HG03520 (cell line): Measurements from ENCODE around the gene TMEM63C.
"Not testable (repeated sequence)": the region's sequence is repeated elsewhere in the genome, so short reads cannot be mapped to it uniquely, and the experiment has no call there.

Experiments used
- ATAC-seq: cut with Tn5 transposase; IDR thresholded peaks from one replicate; pipeline ENCODE4 v1.9.1; 2021; ENCODE audit warnings: mild to moderate bottlenecking, moderate library complexity; ENCODE audit not compliant: unreplicated experiment

TMEM63C gene

DNA sequence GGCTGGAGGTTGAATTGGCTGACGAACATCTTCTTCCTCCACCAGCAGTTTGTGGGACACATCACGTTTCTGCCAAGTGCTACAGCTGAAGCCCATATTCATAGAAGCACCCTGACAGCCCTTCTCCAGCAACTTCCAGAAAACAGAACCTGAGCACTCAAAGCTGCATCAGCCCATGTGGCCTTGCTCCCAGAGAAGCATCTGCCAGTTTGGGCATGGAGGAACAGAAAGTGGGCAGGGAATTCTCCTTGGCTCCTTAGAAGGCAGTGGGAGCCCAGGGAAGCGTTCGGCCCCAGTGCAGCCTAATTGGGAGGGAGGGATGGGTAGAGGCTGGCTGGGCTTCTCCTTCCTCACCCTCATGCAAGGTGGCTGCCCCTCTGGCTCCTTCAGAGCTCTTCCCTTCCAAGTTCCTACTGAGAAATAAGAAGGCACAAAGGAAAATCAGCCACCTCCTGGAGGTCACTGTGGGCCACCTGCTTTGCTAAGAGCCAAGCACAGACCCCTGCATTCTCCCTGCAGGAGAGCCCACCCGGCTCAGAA lies 93.5 kb downstream of the TMEM63C start:
- ATAC-seq = no peak

GRCh38 chr14:77275601-77276017 lies 94.0 kb downstream of the TMEM63C start:
- ATAC-seq = no peak

DNA sequence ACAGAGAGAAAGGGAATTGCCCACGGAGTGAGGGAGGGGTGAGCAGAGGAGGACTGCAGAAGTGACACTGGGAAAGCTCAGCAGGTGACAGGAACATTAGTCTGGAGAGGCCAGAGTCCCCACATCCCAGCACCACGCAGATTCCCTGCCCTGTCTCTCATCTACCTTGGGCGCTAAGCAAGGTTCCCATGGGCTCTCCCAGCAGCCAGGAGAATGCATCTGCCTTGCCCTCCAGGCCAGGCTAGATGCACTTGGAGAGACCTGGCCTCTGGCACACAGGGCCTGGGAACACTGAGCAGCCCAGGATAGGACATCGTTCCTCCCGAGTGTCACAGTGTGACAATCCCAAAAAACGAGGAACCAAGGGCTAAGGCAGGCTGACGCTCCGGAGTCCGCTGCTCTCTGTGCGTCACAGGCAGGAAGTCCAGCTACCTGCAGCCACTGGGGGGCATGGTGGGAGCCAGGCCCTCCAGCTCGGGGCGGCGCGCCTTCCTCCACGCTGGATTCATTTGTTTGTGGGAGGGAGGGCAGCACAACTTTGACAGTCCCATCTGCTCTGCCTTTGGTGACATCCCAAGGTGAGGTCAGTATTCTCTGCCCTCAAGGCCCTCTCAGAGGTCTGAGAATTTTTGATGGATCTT lies 94.8 kb downstream of the TMEM63C start:
- ATAC-seq = no peak

DNA sequence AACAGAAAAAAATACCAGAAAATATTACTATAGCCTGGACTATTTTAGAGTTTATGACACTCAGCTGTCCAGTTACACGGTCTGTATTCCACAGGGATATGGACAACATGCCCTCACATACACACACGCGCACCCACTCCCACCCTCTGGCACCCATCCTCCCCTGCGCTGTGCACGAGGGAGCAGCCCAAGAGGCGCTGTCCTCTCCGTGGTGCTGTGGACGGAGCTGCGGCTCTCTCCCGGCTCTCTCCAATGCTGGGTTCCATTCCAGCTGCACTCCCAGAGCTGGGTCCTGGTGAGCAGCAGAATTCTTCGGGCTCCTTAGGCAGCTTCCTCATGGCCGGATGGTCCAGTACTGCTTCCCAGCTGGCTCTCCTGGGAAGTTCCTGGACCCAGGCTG lies 95.4 kb downstream of the TMEM63C start:
- no peak for ATAC-seq

DNA sequence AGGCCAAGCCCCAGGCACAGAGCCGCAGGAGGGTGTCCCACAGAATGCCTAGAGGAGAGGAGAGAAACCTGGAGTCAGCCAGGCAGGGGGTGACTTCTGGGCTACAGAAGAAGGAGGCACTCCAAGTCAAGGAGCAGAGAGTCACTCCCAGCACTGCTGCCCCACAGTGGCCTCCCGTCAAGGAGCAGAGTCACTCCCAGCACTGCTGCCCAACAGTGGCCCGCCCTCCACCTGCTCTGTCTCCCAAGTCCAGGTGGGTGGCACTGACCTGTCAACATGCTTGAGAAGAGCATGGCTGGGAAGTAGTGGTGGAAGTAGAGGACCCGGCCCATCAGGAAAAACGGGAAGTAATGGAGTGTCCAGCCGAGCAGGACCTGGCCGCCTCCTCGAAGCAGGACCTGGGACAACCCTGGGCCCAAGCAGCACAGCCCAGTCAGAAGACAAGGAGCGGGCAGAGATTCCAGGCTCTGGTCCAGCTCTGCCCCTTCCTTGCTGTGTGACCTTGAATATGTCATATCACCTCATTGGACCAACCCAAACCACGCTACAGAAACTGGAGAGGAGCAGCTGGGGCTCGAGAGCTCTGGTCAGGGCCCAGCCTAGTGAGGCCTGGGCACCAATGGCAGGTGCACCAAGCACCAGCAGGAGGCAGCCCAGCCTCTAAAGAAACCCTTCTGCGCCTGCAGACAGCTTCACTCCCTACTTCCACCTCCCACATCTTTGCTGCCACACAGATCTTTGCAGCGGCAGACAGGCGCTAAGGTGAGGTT lies 97.0 kb downstream of the TMEM63C start:
- no peak for ATAC-seq

- no peak for ATAC-seq
These were observed 98.1 kb downstream of the TMEM63C start for GRCh38 chr14:77279719-77280118.

DNA sequence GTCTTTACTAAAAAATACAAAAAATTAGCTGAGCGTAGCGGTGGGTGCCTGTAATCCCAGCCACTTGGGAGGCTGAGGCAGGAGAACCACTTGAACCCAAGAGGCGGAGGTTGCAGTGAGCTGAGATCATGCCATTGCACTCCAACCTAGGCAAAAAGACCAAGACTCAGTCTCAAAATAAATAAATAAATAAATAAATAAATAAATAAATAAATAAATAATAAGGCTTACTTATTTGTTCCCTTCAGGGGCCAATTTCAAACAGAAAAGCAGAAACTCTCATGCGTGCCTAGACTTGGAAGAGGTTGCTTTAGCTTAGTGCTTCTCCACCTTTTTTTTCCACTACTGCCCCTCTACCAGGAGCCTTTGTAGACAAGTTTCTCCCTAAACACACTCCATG lies 99.3 kb downstream of the TMEM63C start:
- not testable (repeated sequence) for ATAC-seq

DNA sequence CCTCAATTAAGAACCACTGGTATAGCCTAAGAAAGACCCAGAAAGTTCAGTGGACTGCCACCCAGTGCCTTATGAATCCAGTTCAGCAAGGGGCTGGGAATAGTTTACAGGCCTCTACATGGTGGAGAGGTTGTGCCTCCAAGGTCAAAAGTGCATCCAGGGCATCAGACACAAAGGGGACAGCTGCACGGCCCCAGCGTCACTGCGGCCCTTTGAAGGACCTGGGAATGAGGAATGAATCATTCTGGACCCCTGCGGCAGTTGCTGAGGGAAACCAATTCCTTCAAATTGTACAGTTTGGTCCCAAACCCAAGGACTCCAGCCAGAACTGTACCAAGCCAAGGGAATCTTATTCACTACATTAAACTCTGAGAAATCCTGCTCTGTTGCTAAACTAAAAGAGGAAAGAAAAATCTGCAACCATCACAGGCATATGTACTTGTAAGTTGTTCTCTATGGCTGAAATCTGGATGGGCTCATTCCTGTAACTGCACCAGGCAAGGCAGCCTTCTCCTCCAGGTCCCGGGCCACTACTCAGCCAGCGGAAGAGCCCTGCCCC lies 100.3 kb downstream of the TMEM63C start:
- no peak for ATAC-seq

DNA sequence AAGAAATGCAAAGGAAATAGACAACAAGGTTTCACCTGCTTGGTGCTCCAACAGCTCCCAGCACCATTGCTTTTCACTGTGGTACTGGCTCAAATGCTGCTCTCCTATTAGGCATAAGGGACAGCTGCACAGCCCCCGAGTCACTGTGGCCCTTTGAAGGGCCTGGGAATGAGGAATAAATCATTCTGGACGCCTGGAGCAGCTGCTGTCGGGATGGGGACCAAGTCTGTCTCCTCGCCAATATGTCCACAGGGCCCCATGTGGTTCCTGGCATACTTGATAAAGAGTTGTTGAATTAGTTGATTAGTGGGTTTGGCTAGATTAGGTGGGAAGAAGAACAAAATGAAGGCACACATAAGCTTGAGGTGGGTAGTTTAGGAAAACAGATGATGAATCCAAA lies 102.5 kb downstream of the TMEM63C start:
- ATAC-seq = no peak

- no peak for ATAC-seq
These were observed 102.9 kb downstream of the TMEM63C start for GRCh38 chr14:77284466-77284865.

DNA sequence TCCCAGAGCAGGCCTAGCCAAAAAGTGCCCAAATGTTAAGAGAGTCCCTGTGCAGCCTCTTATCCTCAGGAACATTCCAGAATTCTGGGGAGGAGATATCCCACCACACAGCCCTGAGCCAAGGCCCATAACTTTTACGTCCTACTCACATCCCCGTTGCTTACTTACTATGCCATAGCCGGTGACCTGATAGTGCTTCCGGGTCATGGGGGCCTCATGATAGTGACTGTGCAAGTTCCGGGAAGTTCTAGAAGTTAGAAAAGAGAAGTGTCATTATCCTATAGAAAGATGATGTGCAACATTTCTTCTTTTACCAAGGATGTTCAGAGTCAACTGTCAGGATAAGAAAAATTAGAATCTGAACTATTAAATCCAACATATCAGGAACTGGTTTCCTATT lies 105.0 kb downstream of the TMEM63C start:
- ATAC-seq = no peak

- no peak for ATAC-seq
These were observed 109.1 kb downstream of the TMEM63C start for GRCh38 chr14:77290705-77291104.

DNA sequence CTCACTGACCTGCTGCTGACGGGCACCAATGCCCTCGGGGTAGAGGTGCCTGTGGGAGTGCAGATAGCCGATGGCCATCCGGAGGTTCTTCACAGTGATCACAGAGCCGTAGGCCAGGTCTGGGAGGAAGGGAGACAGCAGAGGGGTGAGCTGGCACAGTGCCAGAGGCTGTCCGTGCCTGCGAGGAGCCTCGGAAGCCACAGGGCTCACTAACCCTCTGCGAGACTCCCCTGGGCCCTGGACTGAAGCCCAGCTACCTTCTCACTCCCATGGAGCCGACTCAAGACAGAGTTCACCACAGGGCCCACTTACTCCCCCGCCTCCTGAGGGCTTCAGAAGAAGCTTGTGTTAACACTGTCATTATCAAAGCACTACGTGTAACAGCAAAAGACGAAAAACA lies 114.6 kb downstream of the TMEM63C start:
- ATAC-seq = no peak

- no peak for ATAC-seq
These were observed 115.3 kb downstream of the TMEM63C start for GRCh38 chr14:77296906-77297305.

DNA sequence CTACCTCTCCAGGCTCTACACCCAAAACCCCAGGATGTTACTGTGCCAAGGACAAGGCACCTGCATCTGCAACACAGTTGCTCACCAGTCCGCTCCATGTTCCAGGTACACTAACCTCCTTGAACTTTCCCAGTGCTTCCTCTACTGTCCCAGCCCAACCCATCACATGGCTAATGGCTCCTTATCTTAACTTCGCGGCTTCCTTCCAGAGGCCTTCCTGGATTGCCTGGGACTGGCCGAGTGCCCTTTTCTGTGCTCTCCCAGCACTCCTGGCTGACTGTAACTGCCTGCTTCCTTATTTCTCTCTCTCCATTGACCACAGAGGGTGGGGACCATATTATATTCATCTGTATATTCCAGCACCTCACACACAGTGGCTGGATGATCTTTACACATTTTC lies 118.2 kb downstream of the TMEM63C start:
- no peak for ATAC-seq

DNA sequence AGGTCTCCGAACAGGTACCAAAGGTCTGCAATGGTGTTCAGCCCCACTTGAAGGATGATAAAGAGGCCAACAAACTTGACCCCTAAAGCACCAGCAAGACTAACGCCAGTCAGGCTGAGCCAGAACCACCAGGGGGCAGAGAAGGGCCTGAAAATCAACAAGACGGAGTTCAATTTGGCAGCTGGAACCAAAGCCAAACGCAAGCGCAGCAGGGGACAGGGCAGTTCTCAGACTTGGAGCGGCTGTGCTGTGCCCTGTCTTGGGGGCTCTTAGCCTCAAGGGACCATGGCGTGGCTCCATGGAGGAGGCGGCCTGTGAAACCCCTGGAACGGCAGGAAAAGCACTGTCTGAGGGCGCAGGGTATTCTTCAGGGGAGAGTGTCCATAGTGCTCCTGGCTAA lies 119.5 kb downstream of the TMEM63C start:
- ATAC-seq = no peak

- no peak for ATAC-seq
These were observed 121.3 kb downstream of the TMEM63C start for GRCh38 chr14:77302926-77303325.

DNA sequence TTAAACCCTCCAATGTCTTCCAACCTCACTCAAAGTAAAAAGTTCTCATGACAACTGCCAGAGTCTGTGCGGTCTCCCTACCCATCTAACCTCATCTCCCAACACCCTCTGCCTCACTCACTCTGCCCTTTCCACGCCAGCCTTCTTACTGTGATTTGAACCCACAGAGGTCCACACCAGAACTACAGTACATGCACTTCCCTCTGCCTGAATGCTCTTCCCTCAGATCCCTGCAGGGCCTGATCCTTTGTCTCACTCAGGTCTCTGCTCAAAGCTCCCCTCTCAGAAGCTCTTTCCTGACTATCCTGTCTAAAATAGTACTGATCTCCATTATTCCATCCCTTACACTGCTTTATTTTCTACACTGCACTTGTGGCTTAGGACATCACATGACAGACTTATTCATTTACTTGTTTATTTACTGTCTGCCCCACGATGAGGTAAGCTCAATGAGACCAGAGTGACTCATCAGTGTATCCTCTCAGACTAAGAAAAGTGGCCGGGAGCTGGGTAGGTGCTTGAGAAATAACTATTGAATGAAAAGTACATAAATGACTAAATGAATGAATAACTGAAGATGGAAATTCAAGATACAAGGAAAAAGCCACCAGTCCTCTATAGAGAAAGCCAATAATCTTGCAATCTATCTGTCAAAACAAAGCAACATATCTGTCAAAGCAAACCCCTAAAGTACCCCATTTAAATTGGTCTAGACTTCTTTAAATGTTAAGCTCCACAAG lies 122.0 kb downstream of the TMEM63C start:
- ATAC-seq = no peak

GRCh38 chr14:77305696-77306095 lies 124.1 kb downstream of the TMEM63C start:
- no peak for ATAC-seq

GRCh38 chr14:77306416-77306815 lies 124.8 kb downstream of the TMEM63C start:
- ATAC-seq = no peak

DNA sequence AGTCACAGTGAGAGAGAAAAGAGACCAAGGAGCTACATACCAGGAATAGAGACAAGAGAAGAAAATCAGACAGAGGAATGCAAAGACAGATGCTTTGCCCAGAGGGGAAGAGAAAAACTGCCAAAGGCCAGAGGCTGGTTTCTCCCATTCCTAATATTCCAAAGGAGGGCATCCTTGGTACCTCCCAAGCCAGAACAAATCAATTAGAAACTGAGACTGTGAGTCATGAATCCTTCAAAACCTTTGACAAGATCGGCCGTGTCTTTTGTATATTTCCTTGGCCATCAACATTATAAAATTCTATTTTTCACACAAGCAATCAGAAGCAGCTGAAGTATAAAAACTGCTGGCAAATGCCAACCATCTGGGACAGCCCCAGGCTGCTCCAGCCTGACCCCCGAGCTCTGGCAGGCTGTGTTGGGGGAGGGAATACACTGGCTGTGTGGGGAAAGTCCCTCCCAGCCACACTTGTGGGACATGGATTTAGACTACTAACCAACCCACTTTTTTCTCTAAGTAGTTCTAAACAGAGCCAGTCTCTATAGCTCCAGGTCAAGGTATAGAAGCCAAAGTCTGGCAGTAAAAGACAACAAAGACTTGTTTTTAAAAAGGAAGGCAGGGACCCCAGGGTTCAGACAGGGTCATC lies 125.4 kb downstream of the TMEM63C start:
- ATAC-seq = no peak
